Left lung (tissue), 10 donors: ENCODE results near the gene SPRING1. TPM values are rescaled to one million over a fixed set of nuclear protein-coding genes. Genes with fewer than 3 reads are reported as not detected.

Experiments used
- ATAC-seq: fragments of 200-7000 bp; cut with Tn5 transposase; one replicate; pipeline ENCODE4 v1.9.1; 2020; ENCODE audit warnings: moderate library complexity
- DNase-seq, 4 donors: peaks; one replicate each; pipeline ENCODE4 v3.0.0-alpha.2; 2013 to 2020
- H3K27ac ChIP-seq, 2 donors: fragments of 200-600 bp; sonication (generic) in 1 of 2; one replicate each; pipeline versions ENCODE4 v1.5.0 to v1.8.0; 2020 to 2021
- H3K27me3 ChIP-seq, 2 donors: fragments of 200-600 bp; sonication (generic) in 1 of 2; one replicate each; pipeline versions ENCODE4 v1.5.0 to v1.8.0; 2020 to 2021
- H3K36me3 ChIP-seq, 2 donors: fragments of 200-600 bp; sonication (generic) in 1 of 2; one replicate each; pipeline versions ENCODE4 v1.5.0 to v1.8.0; 2020 to 2021
- H3K4me1 ChIP-seq, 2 donors: fragments of 200-600 bp; one replicate each; pipeline ENCODE4 v1.8.0; 2021
- H3K4me3 ChIP-seq, 2 donors: fragments of 200-600 bp; sonication (generic) in 1 of 2; one replicate each; pipeline versions ENCODE4 v1.5.0 to v1.8.0; 2020 to 2021; ENCODE audit warnings: mild to moderate bottlenecking in 1 of 2
- H3K9me3 ChIP-seq, 2 donors: fragments of 200-600 bp; sonication (generic) in 1 of 2; one replicate each; pipeline versions ENCODE4 v1.5.0 to v1.8.0; 2020 to 2021
- CTCF ChIP-seq, 2 donors: fragments of 200-600 bp; sonication (generic) in 1 of 2; IDR thresholded peaks; one replicate each; pipeline versions ENCODE4 v1.5.0 to v1.8.0; 2021; ENCODE audit warnings: antibody characterized with exemption in 2 of 2
- intact Hi-C, 2 donors: fragments of 100-400 bp; cut with DNase I; formaldehyde crosslinking; loops; one replicate each; pipeline versions ENCODE4 v1.11.2 to v1.14.2; 2022
- polyA plus RNA-seq, 6 donors: library from polyadenylated mRNA; unstranded; fragments of 120-200 nt; gene quantifications; one replicate each; pipeline ENCODE4 v1.2.1, GENCODE V29; 2013; ENCODE audit not compliant: insufficient read length in 6 of 6
- total RNA-seq, 2 donors: library from RNA; stranded (reverse); fragmentation: NEBNext Ultra II Directional; extraction: Animal tissue kit (Norgen Biotek cat#: 25700); gene quantifications; one replicate each; pipeline ENCODE4 v1.2.1, GENCODE V29; 2021
- donor health status: DM: no; HTN: yes; CAD: no.
- donor health status: DM: no; HTN: no; CAD: no.

The SPRING1 gene
- total and polyA plus RNA-seq, 8 donors = 20.7 to 90.5 (median 31.1) TPM

- Histone ChIP-seq H3K27ac (no peak overlapping the region), H3K9me3 (no peaks in the 10 kb centered on the region), H3K27me3 (peaks cover 9 to 13% of the 10 kb centered on the region in 2 donors), H3K4me1 (peaks cover 12 to 16% of the 10 kb centered on the region in 2 donors), H3K36me3 (no peaks in the 10 kb centered on the region), H3K4me3 (no peak overlapping the region)
- ATAC-seq = peak; percentile 81
- intact Hi-C loops = no loop called here
- no peak for DNase-seq
- no peak for TF ChIP-seq CTCF (IDR thresholded peaks at IDR 0.05)
These were observed 40.2 kb downstream of the SPRING1 start for GRCh38 chr12:116697716-116698115.

GRCh38 chr12:116697305-116697704 is 40.6 kb downstream of the SPRING1 start:
- Histone ChIP-seq H3K27me3 (peaks cover 9 to 13% of the 10 kb centered on the region in 2 donors), H3K36me3 (no peaks in the 10 kb centered on the region), H3K4me1 (peaks cover 12 to 17% of the 10 kb centered on the region in 2 donors), H3K4me3 (no peak overlapping the region), H3K9me3 (no peaks in the 10 kb centered on the region), H3K27ac (no peak overlapping the region)
- DNase-seq (no peak), ATAC-seq (peak; percentile 44)
- intact Hi-C loops = no loop called here
- no peak for TF ChIP-seq CTCF (IDR thresholded peaks at IDR 0.05)

GRCh38 chr12:116695464-116695725 is 42.5 kb downstream of the SPRING1 start:
- intact Hi-C loops = no loop called here
- Histone ChIP-seq H3K27me3 (peaks cover 9 to 17% of the 10 kb centered on the region in 2 donors), H3K36me3 (no peaks in the 10 kb centered on the region), H3K27ac (no peak overlapping the region), H3K4me1 (peaks cover 12 to 17% of the 10 kb centered on the region in 2 donors), H3K9me3 (no peaks in the 10 kb centered on the region), H3K4me3 (no peak overlapping the region)
- no peak for DNase-seq
- no peak for TF ChIP-seq CTCF (IDR thresholded peaks at IDR 0.05)
- ATAC-seq = no peak

- Histone ChIP-seq H3K27ac (no peak overlapping the region), H3K4me3 (no peak overlapping the region), H3K36me3 (no peaks in the 10 kb centered on the region), H3K9me3 (no peaks in the 10 kb centered on the region), H3K4me1 (peaks cover 12 to 17% of the 10 kb centered on the region in 2 donors), H3K27me3 (peaks cover 9 to 17% of the 10 kb centered on the region in 2 donors)
- intact Hi-C loops = no loop called here
- no peak for TF ChIP-seq CTCF (IDR thresholded peaks at IDR 0.05)
- ATAC-seq (no peak), DNase-seq (no peak)
These were observed 43.0 kb downstream of the SPRING1 start for GRCh38 chr12:116694653-116695463.

GRCh38 chr12:116693286-116694227 is 44.3 kb downstream of the SPRING1 start:
- ATAC-seq (peak; percentile 26), DNase-seq (no peak)
- no peak for TF ChIP-seq CTCF (IDR thresholded peaks at IDR 0.05)
- Histone ChIP-seq H3K9me3 (no peaks in the 10 kb centered on the region), H3K4me3 (peak overlapping the region; percentile 7 to 16), H3K36me3 (no peaks in the 10 kb centered on the region), H3K4me1 (peaks cover 12 to 17% of the 10 kb centered on the region in 2 donors), H3K27ac (no peak overlapping the region), H3K27me3 (peaks cover 9 to 17% of the 10 kb centered on the region in 2 donors)
- intact Hi-C loops = no loop called here
